GM12891 (cell line): Measurements from ENCODE around the gene RSPH6A.

Experiments
- PAX5 ChIP-seq: IDR thresholded peaks from 2 replicates; pipeline ENCODE4 v1.6.1; 2011; ENCODE audit warnings: low read length, moderate library complexity, mild to moderate bottlenecking; ENCODE audit not compliant: insufficient read depth, severe bottlenecking
- POLR2A ChIP-seq: IDR thresholded peaks from 2 replicates; pipeline ENCODE4 v1.6.1; 2011; ENCODE audit warnings: low read depth, low read length, control low read depth
- POLR2AphosphoS5 ChIP-seq: IDR thresholded peaks from 2 replicates; pipeline ENCODE4 v1.6.1; 2011; ENCODE audit warnings: low read depth, low read length, control low read depth
- SPI1 ChIP-seq: IDR thresholded peaks from 2 replicates; pipeline ENCODE4 v1.6.1; 2011; ENCODE audit warnings: low read depth, low read length, control low read depth
- TAF1 ChIP-seq: IDR thresholded peaks from 2 replicates; pipeline ENCODE4 v1.6.1; 2011; ENCODE audit warnings: low read depth, low read length, control low read depth

GRCh38 chr19:45791744-45792469, 23.2 kb downstream of the RSPH6A start:
- no peak for TF ChIP-seq POLR2A
- TF ChIP-seq POLR2AphosphoS5 = no peak
- TF ChIP-seq TAF1 = no peak
- TF ChIP-seq SPI1 = no peak
- no peak for TF ChIP-seq PAX5
